Measurements from ENCODE around the gene UBE2S.
A peak's percentile ranks its signal among the peaks of the same experiment; 100 is the strongest.
"Not testable (repeated sequence)": the region's sequence is repeated elsewhere in the genome, so short reads cannot be mapped to it uniquely, and the experiment has no call there.

Gene UBE2S

DNA sequence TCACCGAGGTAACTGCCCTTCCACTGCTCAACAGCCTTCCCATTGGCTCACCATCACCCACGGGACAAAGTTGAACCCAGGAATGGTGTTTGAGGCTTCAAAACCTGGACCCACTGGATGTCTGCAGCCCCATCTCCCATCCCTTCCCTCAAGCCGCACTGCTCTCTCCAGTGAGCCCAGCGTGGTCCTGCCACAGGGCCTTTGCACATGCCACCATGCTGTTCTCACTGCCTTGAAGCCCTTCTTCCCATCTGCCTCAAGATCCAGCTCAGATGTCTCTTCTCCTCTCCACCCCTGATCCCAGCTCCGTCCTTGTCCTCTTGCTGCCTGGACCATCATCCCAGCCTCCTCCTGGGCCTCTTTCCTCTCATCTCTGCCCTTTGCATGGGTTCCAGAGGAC, 31.5 kb upstream of the UBE2S start:
- DNase-seq = no peak

DNA sequence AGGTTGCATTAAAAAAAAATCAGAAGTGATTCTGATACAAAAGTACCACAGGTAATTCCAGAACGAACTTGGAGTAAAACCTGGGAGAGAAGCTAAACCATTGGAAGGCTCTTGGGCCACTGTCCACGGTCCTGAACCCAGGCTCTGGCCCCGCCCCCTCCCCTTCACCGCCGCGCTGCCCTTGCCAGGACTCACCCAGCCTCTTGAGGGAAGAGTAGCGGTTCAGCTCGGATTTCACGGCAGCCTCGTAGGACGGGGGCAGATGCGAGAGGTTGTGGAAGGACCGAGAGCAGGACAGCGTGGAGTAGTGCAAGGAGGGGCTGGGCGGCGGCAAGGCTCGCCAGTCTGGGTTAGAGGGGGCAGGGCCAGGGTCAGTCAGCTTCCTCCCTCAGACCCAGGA, 29.8 kb upstream of the UBE2S start:
- DNase-seq = no peak

DNA sequence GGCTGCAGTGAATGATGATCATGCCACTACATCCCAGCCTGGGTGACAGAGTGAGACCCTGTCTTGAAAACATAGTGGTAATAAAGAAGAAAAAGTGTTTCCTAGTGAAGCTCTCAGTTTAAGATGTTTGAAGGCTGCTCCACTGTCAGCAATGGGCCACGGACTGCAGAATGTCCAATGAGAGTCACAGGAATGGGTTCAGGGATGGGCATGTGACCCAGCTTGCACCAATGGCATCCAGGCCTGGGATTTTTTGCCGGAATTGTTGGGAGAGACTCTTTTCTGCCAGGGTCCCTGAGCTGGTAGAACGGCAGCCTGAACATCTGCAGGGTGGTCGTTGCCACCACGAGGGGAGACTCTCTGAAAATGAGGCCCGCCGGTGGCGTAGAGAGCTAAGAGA, 29.3 kb upstream of the UBE2S start:
- DNase-seq = no peak

DNA sequence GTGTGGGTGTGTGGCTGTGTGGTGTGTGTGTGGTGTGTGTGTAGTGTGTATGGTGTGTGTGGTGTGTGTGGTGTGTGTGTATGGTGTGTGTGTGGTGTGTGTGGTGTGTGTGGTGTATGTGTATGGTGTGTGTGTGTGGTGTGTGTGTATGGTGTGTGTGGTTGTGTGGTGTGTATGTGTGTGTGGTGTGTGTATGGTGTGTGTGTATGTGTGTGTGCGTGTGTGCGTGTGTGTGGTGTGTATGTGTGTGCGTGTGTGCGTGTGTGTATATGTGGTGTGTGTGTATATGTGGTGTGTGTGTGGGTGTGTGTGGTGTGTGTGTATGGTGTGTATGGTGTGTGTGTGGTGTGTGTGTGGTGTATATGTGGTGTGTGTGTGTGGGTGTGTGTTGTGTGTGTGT, 27.4 kb upstream of the UBE2S start:
- DNase-seq = no peak

DNA sequence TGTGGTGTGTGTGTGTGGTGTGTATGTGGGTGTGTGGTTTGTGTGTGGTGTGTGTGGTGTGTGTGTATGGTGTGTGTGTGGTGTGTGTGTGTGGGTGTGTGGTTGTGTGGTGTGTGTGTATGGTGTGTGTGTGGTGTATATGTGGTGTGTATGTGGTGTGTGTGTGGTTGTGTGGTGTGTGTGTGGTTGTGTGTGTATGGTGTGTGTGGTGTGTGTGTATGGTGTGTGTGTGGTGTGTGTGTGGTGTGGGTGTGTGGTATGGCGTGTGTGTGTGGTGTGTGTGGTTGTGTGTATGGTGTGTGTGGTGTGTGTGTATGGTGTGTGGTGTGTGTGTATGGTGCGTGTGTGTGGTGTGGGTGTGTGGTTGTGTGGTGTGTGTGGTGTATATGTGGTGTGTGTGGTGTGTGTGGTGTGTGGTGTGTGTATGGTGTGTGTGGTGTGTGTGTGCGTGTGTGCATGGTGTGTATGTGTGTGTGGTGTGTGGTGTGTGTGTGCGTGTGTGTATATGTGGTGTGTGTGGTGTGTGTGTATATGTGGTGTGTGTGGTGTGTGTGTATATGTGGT, 26.9 kb upstream of the UBE2S start:
- DNase-seq = no peak

DNA sequence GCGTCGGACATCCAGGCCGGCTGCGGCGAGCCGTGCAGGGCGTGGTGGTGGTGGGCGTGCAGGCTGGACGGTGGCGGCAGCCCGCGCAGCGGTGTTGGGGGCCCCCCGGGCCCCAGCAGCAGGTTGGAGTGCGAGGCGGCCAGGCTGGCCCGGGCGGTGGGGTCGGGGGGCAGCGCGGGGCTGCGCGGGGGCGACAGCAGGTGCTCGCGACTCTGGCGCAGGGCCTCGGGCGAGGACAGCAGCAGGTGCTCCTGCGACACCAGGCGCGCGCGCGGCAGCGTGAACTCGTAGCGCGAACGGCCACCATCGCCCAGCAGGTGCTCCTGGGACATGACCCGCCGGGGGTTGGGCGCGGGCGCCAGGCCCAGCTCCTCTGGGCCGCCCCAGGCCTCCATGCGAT, 25.7 kb upstream of the UBE2S start:
- no peak for DNase-seq

DNA sequence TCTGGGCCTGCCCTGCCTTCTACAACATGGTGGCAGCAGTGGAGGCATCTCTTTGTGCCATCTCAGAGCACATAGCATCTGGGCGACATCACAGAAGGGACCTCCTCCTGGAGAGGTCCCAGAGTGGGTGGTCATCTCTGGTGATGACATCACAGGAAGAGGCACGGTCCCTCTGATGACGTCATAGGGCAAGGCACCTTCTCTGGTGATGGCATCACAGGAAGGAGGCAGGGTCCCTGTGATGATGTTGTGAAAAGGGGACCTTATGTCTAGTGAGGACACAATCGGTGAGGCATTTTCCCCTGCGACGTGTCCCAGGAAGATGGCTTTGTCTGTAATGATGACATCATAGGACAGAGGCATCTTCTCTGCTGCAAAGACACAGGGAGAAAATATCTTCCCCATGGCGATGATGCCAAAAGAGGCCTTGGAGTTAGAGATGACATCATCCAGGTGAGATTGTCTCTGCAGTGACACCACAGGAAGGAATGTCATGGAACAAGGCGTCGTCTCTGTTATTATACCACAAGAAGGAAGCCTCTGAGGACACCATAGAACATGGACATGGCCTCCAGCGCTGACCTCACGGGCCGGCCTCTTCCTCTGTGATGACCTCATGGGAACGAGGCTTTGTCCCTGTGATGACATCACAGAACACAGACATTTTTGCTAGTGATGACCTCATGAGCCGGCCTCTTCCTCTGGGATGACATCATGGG, 24.8 kb upstream of the UBE2S start:
- no peak for DNase-seq

DNA sequence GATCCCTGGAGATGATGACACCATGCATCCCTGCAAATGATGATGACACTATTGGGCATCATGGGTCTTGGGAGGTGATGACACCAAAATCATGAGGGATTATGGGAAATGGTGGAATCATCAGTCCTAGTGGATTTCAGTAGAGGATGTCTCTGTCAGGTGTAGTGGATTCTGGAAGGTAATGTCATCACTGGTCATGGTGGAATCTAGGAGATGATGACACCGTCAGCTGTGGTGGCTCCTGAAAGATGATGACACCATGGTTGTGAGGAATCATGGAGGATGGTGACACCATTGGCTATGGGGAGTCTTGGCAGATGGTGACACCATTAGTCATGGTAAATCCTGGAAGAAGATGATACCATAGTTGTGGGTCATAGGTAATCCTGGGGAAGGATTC, 23.6 kb upstream of the UBE2S start:
- no peak for DNase-seq

DNA sequence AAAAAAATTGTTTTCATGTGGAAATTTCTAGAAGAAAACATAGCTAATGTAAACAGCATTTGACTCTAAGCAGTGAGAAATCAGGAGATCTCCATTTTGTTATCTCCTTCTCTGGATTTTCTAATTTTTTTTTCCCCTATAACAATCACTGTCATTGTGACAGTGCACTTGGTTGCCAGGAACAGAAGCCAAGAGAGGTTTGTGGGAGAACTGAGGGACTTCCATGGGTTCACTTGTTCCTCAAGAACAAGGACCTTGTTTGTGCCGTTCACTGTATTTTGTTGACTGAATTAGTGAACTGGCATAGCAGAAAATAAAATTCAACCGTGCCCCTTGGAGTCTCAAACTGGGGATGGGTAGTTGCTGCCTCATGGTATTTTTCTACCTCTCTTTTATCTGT, 18.5 kb upstream of the UBE2S start:
- DNase-seq = no peak

DNA sequence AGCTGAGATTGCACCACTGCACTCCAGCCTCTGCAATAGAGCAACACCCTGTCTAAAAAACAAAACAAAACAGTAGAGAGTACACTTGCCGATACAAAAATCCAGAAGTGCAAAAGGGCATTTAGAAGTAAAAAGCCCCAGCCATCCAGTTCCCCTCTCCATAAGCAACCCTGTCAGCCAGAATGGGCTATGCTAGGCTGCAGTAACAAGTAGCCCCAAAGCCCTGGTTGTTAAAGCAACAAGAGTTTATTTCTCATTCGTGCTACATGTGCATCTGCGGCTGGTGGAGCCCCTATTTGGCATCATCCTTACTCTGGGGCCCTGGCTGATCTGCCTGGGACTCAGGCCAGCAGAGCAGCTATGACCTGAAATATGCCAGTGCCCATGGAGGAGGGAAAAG, 16.9 kb upstream of the UBE2S start:
- no peak for DNase-seq

DNA sequence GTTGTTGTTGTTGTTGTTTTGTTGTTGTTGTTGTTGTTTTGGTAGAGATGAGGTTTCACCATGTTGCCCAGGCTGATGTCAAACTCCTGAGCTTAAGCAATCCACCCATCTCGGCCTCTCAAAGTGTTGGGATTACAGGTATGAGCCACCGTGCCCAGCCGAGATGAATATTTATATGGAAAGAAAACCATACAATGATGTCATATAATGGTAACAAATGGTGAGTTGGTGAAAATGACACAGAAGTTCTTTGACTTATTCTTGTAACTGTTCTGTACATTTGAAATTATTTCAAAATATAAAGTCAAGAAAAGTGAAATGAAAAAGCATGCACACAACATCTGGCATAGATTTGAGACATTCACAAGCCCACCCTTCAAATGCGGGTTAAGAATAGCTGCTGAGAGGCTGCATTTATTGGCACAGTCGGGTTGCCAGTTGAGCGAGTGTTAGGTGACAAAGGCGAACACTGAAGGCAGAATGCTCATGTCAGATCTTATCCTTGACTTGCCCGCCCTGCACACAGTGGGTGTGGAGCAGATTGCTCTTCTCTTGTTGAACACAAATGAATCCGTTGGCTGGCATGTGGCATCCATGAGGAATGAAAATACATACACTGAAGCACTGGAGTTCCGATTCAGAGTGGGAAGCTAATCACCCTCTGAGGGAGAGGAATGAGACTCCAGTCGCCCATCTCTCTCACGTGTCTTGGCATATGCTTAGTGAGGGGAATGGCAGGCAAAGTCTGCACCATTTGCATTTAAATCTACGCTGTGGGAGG, 15.8 kb upstream of the UBE2S start:
- no peak for DNase-seq

DNA sequence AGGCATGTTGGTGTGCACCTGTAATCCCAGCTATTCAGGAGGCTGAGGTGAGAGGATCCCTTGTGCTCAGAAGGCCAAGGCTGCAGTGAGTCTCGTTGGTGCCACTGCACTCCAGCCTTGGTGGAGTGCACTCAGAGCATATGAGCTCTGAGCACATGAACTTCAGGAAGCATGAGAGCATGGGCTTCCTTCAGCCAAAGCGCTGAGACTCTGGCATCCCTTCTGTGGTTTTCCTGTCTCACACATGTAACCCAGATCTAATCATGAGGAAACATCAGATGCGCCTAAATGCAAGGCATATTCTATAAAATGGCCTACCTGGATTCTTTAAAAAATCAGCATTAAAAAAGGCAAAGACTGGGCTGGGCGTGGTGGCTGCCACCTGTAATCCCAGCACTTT, 13.7 kb upstream of the UBE2S start:
- DNase-seq = not testable (repeated sequence)

DNA sequence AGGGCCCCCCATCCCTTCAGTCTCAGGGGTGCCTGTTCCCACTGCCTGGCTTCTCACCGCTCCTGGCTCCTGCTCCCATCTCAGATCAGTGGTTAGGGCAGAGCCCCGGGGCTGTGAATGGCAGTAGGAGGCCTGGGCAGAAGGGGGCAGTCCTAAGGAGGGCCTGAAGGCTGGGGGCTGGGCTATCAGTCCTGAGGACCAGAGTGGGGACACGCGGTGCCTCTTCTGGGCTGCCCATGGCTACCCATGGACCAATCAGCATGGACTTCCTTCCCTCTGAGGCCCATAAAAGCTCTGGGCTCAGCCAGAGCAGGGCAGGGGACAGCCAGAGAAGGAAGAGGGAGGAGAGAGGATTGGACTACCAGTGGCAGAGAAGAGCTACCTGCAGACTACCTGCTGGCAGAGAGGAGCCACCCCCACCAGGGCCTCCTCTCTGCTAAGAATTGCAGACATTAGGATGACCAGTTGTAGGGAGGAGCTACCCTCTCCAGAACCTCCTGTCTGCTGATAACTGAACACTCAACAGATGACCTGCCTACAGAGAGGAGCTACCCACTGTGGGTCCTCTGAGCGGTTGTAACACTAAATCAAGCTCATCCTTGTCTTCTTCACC, 12.1 kb upstream of the UBE2S start:
- DNase-seq = no peak

DNA sequence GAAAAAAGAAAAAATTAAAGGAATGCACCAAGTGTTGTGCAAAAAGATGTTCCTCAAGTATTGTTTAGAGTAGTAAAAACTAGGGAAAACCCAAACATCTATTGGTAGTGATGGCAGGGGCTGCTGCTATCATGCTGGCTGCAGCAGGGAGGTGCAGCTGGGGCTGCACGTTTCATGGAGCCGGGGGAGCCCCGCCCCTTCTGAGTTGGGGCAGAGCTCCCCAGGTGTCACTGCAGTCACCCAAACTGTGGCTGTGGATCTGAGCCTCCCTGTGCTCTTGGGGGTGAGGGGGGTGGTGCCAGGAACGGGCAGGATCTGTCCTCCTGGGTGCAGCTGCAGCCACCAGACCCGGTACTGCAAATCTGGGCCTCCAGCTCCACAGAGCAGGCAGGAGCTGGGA, 11.5 kb upstream of the UBE2S start:
- DNase-seq = no peak

DNA sequence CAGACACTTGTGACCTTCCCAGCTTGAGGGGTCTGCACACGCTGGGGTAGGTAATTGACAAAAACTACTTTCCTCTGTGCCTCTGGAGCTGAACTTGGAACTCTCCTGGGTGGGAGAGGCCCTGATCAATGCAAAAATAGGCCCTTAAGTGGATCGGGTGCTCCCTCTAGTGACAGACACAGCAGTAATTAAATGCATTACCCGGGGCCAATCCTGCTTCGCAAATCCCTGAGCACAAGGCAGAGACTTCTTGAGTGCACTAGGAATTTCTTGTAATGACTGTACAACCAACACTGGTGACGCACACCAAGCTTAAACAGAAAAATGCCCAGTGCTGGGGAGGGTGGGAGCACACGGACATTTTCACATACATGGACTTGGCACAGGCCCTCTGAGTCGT, 10.6 kb upstream of the UBE2S start:
- DNase-seq = no peak

DNA sequence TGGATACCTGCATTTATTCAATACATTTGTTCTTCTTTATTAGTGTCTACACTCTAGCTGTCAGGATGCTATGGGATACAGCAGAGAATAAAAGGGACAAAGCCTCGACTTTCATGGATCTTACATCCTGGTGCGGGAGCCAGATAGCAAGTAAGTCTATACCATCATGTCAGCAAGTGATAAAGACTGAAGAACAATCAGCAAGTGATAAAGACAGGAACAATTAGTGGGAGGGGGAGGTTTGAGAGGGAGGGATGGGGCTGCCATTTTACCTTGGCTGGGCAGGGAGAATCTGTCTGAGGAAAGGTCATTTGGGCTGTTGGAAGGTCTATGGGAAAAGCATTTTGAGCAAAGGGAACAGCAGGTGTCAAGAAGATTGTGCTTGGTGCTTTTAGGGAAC, 2.6 kb upstream of the UBE2S start:
- DNase-seq = no peak

DNA sequence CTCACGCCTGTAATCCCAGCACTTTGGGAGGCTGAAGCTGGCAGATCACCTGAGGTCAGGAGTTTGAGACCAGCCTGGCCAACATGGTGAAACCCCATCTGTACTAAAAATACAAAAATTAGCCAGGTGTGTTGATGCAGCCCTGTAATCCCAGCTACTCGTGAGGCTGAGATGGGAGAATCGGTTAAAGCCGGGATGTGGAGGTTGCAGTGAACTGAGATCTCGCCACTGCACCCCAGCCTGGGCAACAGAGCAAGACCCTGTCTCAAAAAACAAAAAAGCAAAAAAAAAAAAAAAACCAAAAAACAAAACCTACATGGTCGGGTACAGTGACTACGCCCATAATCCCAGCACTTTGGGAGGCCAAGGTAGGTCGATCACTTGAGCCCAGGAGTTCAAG, 1.6 kb upstream of the UBE2S start:
- not testable (repeated sequence) for DNase-seq

DNA sequence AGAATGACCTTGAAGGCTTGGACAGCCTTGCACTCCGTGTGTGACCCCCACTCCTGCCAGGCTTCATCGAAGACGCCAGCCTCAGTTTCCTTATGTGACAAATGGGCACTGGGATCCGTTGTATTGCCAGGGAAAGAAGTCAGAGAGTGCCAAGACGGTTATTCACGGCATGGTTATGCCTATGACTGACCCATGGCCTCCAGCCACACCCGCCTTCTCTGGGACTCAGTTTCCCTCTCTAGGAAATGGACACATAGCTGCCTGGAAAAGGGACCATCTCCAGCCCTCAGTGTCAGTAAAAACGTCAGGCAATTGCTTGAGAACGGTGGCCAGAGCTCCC, 915 bp upstream of the UBE2S start:
- no peak for DNase-seq

DNA sequence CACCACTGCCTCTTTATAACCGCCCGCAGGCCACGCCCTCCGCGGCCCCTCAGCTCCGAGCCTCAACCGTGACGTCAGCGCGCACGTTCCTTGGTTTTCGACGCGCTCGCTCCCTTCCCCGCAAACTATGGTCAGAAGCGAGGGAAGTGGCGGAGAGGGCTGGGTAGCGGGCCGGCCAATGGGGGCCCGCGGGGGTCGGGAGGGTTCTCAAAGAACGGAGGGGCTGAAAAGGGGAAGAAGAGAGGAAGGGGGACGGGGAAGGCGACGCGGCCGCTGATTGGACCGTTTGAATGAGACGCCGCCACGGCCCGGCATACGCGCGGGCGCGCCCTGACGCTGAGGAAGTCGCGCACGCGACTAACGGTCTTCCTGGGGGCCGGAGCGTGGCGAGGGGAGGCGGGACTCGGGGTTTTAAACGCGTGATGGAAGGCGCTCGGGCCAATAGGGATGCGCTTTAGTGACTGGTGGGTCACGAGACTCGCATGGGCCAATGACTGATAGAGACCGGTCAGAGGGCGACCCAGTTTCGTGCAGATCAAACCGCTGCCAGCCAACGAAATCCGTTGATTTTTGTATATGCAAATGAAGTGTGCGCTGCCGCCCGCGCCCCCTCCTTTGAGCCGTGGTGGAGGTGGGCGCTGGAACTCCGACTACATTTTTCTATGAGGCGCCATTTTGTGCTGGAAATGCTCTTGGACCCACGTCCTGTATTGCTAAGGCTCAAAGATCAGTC, 378 bp upstream of the UBE2S start:
- peak; percentile 78 for DNase-seq

DNA sequence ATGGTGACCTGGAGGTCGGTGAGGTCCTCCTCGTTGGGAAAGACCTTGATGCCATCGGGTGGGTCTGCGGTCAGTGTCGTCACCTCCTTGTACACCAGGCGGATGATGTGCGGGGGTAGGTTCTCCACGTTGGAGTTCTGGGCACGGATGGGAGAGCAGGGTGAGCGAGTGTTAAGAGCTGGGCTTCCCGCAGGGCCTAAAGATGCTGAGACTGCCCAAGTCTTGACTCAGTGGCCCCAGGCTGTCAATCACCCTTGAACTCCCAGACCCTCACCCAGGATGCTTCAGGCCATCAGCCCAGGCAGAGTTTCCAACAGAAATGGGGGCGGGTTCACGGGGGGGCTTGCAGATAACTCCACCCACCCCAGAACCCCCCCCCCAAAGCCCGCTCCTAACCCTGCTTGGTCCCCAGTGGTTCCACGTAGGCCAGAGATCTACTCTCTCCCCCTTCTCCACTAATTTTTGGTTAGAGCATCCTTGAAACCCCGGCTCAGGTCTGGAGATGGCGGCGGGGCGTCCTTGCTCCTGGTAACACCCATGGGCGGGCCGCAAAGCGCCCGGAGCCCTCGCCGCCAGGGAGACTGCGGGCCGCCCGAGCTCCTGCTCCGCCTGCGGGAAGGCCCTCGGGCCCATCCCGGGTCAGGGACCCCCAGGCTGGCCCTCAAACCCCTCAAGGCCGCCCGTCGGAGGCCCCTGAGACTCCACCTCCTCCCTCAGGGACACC, 600 bp downstream of the UBE2S start:
- DNase-seq = no peak

DNA sequence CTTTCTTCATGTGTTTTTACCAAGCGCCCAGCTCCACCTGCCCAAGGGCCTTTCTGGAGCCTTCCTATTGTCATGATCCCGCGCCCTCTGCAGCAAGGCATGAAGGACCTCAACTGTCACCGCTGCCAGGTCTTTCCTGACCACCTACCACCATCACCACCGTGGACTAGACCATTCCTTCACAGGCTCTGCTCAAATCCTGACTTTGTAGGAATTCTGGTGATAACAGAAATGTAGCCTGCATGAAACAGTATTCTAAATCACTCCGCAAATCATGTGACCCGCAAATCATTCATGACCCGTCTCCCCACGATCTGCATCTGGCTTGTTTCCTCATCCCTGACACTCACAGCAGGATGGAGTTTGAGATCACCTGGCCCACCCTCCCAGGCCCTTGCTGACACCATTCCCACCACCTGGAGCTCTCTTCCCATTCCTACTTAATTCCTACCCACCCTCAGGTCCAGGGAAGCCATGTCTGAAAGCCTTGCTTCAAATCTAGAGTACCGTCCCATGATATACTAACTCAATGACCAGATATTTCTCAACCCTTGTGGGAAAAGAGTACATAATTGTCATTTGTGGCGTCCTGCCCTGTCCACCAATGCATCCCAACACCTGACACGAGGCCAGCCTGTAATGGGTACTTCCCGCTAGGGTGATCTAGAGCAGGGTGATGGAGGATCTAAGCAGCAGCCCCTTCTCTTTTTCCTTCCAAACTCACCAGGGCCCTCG, 1.3 kb downstream of the UBE2S start:
- no peak for DNase-seq

DNA sequence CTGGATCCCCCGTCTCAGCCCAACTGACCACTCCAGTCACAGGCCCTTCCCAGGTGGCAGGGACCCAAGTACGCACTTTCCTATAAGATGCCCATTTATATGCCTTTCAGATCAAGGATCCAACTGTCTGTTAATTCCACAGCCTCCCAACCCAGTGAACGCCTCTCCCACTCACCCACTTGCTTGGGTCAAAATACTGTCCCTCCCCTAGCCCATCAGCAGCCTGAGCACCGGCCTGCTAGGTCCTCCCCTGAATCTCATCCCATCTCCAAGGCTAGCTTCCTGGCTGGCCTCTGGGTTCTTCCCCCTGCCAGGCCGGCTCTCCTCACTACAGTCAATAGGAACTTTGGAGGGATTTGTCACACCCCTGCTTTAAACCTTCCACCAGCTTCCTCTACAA, 1.9 kb downstream of the UBE2S start:
- no peak for DNase-seq
